ENCODE measurements around the gene KCNJ1.

Gene KCNJ1

DNA sequence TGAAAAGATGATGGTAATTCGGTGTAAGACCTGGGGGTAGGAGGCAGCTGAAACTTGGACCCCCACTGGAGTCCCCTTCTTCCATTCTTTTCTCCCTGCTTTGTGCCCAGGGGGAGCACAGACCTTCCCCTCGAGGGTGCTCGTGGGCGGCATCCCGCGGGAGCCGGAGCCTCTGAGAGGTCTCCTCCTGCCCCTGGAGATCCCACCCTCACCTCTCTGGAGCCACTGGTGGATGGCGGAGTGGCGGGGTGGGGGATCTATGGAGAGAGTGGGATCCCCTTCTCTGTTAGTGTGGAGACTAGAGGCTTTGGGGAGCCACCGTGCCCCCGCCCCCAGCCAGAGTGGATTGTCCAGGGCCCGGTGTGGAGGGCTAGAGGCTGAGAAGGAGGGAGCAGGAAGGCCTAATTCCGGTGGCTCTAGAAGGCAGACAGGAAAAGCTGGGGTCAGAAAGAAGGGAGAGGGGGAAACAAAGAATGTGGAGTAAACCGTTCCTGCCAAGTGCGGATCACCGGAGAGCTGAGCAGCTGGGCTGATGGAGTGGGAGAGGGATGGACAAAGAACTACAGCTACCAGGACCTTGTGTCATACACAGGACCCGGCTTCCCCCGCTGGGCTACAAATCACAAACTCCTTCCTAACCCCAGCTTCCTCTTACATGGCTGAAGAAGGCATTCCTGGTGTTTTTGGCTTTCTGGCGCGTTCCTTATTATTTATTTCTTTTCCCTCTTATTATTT, 41.9 kb downstream of the KCNJ1 start:
- Histone ChIP-seq H3K9ac (ENCODE audit: low read length) (no peak overlapping the region), H3K27ac (ENCODE audit: low read length) (no peak overlapping the region), H4K20me1 (ENCODE audit: insufficient read depth, low read length) (no peaks in the 10 kb centered on the region), H3K4me1 (ENCODE audit: low read length) (no peaks in the 10 kb centered on the region), H3K4me3 (ENCODE audit: low read length) (no peak overlapping the region), H3K27me3 (ENCODE audit: low read depth, low read length) (no peaks in the 10 kb centered on the region), H3K4me2 (ENCODE audit: low read length) (no peak overlapping the region), H3K79me2 (ENCODE audit: low read length) (no peaks in the 10 kb centered on the region), H3K36me3 (replicated peaks; ENCODE audit: low read depth, low read length) (no peaks in the 10 kb centered on the region), H3K9me3 (ENCODE audit: insufficient read depth, low read length) (no peaks in the 10 kb centered on the region), H2AFZ (ENCODE audit: low read depth, low read length) (no peak overlapping the region)
- TF ChIP-seq, protein P1, sequence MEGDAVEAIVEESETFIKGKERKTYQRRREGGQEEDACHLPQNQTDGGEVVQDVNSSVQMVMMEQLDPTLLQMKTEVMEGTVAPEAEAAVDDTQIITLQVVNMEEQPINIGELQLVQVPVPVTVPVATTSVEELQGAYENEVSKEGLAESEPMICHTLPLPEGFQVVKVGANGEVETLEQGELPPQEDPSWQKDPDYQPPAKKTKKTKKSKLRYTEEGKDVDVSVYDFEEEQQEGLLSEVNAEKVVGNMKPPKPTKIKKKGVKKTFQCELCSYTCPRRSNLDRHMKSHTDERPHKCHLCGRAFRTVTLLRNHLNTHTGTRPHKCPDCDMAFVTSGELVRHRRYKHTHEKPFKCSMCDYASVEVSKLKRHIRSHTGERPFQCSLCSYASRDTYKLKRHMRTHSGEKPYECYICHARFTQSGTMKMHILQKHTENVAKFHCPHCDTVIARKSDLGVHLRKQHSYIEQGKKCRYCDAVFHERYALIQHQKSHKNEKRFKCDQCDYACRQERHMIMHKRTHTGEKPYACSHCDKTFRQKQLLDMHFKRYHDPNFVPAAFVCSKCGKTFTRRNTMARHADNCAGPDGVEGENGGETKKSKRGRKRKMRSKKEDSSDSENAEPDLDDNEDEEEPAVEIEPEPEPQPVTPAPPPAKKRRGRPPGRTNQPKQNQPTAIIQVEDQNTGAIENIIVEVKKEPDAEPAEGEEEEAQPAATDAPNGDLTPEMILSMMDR (IDR thresholded peaks at IDR 0.05; ENCODE audit: low read depth, low read length) = no peak
- no peak for TF ChIP-seq EZH2phosphoT487 (IDR thresholded peaks at IDR 0.05; ENCODE audit: low read depth)

DNA sequence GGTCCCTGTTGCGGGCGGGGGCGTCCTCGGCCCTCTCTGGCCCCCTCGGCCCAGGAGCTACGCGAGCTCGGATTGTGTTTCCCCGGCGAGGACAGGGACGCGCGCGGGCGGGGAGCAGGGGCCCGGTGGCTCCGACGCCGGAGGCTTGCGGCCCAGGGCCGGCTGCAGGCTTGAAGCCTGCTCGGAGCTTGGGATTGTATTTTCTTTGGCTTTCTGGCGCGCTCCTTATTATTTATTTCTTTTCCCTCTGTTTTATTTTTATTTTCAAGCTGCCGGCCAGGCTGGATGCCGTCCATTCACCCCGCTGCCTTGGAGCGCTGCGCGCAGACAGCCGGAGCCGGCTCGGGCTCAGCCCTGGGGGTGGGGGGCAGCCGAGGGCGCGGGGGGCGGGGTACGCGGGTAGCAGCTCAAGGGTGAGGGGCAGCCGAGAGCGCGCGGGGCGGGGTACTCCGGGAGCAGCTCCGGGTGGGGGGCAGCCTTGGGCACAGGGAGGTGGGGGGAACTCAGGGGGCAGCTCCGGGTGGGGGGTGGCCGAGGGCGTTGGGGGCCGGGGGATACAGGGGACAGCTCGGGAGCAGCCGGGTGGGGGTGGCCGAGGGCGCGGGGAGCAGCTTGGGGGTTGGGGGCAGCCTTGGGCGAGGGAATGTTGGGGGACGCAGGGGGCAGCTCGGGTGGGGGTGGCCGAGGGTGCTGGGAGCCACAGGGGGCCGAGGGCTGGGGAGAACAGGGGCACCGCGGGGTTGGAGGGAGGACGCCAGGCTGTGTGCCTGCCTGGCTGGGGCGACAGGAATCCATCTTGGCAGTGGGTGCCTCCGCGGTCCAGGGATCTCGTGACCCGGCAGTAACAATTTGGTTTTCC, 42.7 kb downstream of the KCNJ1 start:
- Histone ChIP-seq H2AFZ (ENCODE audit: low read depth, low read length) (no peak overlapping the region), H3K79me2 (ENCODE audit: low read length) (no peaks in the 10 kb centered on the region), H3K4me1 (ENCODE audit: low read length) (no peaks in the 10 kb centered on the region), H3K9ac (ENCODE audit: low read length) (no peak overlapping the region), H3K27me3 (ENCODE audit: low read depth, low read length) (no peaks in the 10 kb centered on the region), H3K4me3 (ENCODE audit: low read length) (no peak overlapping the region), H3K36me3 (replicated peaks; ENCODE audit: low read depth, low read length) (no peaks in the 10 kb centered on the region), H4K20me1 (ENCODE audit: insufficient read depth, low read length) (no peaks in the 10 kb centered on the region), H3K9me3 (ENCODE audit: insufficient read depth, low read length) (no peaks in the 10 kb centered on the region), H3K27ac (ENCODE audit: low read length) (no peak overlapping the region), H3K4me2 (ENCODE audit: low read length) (no peak overlapping the region)
- TF ChIP-seq, protein P1 (IDR thresholded peaks at IDR 0.05; ENCODE audit: low read depth, low read length) = no peak

DNA sequence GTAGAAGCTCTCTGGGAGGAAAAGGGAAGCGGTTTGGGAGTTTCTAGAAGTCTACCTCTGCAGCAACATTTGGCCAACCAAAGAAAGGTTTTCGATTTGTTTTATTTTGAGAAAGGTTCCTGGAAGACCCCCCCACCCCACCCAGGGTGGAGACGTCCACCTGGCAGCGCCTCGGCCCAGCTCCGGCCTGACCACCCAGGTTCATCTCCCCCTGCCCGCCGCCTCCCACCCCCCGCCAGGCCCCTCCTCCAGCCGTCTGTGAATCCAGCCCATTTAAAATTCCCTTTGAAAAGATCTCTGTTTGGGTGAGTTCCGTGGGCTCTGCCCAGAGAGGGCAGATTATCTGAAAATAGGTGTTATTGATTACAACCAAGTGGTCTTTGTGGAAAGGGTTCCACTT, 43.3 kb downstream of the KCNJ1 start:
- Histone ChIP-seq H3K9me3 (ENCODE audit: insufficient read depth, low read length) (no peaks in the 10 kb centered on the region), H3K9ac (ENCODE audit: low read length) (no peak overlapping the region), H3K79me2 (ENCODE audit: low read length) (no peaks in the 10 kb centered on the region), H3K27ac (ENCODE audit: low read length) (no peak overlapping the region), H3K36me3 (replicated peaks; ENCODE audit: low read depth, low read length) (no peaks in the 10 kb centered on the region), H3K4me2 (ENCODE audit: low read length) (no peak overlapping the region), H2AFZ (ENCODE audit: low read depth, low read length) (no peak overlapping the region), H3K27me3 (ENCODE audit: low read depth, low read length) (no peaks in the 10 kb centered on the region), H3K4me3 (ENCODE audit: low read length) (no peak overlapping the region), H3K4me1 (ENCODE audit: low read length) (no peaks in the 10 kb centered on the region), H4K20me1 (ENCODE audit: insufficient read depth, low read length) (no peaks in the 10 kb centered on the region)
- no peak for TF ChIP-seq EZH2phosphoT487 (IDR thresholded peaks at IDR 0.05; ENCODE audit: low read depth)
- TF ChIP-seq, protein P1 (IDR thresholded peaks at IDR 0.05; ENCODE audit: low read depth, low read length) = no peak

DNA sequence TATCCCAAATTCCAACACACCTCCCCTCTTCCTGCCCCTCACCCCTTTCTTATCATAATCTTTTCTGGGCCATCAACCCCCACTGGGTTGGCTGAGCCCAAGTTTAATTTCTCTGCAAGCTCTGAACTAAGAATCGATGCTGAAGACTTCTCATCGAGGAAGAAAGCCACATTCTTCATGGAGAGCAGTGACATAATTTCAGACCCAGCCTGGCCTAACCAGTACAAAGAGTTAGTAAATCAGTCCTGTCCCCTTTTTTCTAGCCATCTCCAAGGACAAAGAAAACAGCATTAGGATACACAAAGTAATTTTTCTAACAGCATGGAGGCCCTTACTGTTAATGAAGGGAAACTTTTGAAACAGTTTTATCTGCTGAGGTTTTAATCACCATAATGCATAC, 45.0 kb downstream of the KCNJ1 start:
- TF ChIP-seq, protein P1 (IDR thresholded peaks at IDR 0.05; ENCODE audit: low read depth, low read length) = no peak
- TF ChIP-seq EZH2phosphoT487 (IDR thresholded peaks at IDR 0.05; ENCODE audit: low read depth) = no peak
- no peaks in the 10 kb centered on the region for H3K36me3 ChIP-seq (replicated peaks; ENCODE audit: low read depth, low read length)
- no peak overlapping the region for H3K9ac ChIP-seq (ENCODE audit: low read length)
- no peaks in the 10 kb centered on the region for H3K4me1 ChIP-seq (ENCODE audit: low read length)
- no peak overlapping the region for H2AFZ ChIP-seq (ENCODE audit: low read depth, low read length)
- no peak overlapping the region for H3K4me2 ChIP-seq (ENCODE audit: low read length)
- H3K27ac ChIP-seq (ENCODE audit: low read length) = no peak overlapping the region
- no peak overlapping the region for H3K4me3 ChIP-seq (ENCODE audit: low read length)
- no peaks in the 10 kb centered on the region for H3K79me2 ChIP-seq (ENCODE audit: low read length)
- no peaks in the 10 kb centered on the region for H3K9me3 ChIP-seq (ENCODE audit: insufficient read depth, low read length)
- H3K27me3 ChIP-seq (ENCODE audit: low read depth, low read length) = no peaks in the 10 kb centered on the region
- no peaks in the 10 kb centered on the region for H4K20me1 ChIP-seq (ENCODE audit: insufficient read depth, low read length)
